OCI-LY7 (cell line): ENCODE results near the gene DTWD2. TPM values are rescaled to one million over a fixed set of nuclear protein-coding genes. Genes with fewer than 3 reads are reported as not detected.
"Not testable (repeated sequence)": the region's sequence is repeated elsewhere in the genome, so short reads cannot be mapped to it uniquely, and the experiment has no call there.

ENCODE experiments used
- BruUV-seq: library from RNA; stranded (reverse); fragments of 400-500 nt; replicated peaks from 2 replicates; lab custom pipeline; 2021; lab: Mats Ljungman, UMichigan
- CTCF ChIA-PET: fragments of 300-600 bp; sonication (Branson Sonifier 250); formaldehyde crosslinking; loops from one replicate; lab custom pipeline; 2022; ENCODE audit warnings: antibody characterized with exemption; ENCODE audit not compliant: unreplicated experiment; lab: Charles Lee
- POLR2A ChIA-PET: fragments of 300-600 bp; sonication (Branson Sonifier 250); formaldehyde crosslinking; loops from one replicate; lab custom pipeline; 2022; ENCODE audit warnings: antibody characterized with exemption; lab: Charles Lee
- DNase-seq: peaks from one replicate; pipeline ENCODE4 v3.0.0-alpha.2; 2015; ENCODE audit warnings: low spot score
- H2AFZ ChIP-seq: fragments of 200-600 bp; sonication (generic), shearing (Covaris generic); 2 replicates; pipeline ENCODE4 v1.6.1; 2014; ENCODE audit warnings: mild to moderate bottlenecking, antibody characterized with exemption, low read length, moderate library complexity
- H3K27ac ChIP-seq: fragments of 200-600 bp; sonication (generic); 2 replicates; pipeline ENCODE4 v1.5.1; 2014; ENCODE audit warnings: mixed run types, low read depth, mild to moderate bottlenecking, moderate library complexity, low read length, inconsistent platforms; ENCODE audit not compliant: poor library complexity, severe bottlenecking
- H3K36me3 ChIP-seq: fragments of 200-600 bp; sonication (generic); 2 replicates; pipeline ENCODE4 v1.6.1; 2014; ENCODE audit warnings: mild to moderate bottlenecking, antibody characterized with exemption, low read length, moderate library complexity, mixed read lengths; ENCODE audit not compliant: insufficient read depth
- H3K4me1 ChIP-seq: fragments of 200-600 bp; sonication (generic); 2 replicates; pipeline ENCODE4 v1.5.1; 2014; ENCODE audit warnings: mild to moderate bottlenecking, low read length; ENCODE audit not compliant: insufficient read depth, poor library complexity, severe bottlenecking
- H3K4me2 ChIP-seq: fragments of 200-600 bp; sonication (generic); 2 replicates; pipeline ENCODE4 v1.6.1; 2014; ENCODE audit warnings: mild to moderate bottlenecking, low read length
- H3K4me3 ChIP-seq: fragments of 200-600 bp; sonication (generic); 2 replicates; pipeline ENCODE4 v1.5.1; 2014; ENCODE audit warnings: mild to moderate bottlenecking, low read depth, low read length; ENCODE audit not compliant: poor library complexity, severe bottlenecking
- H3K79me2 ChIP-seq: fragments of 200-600 bp; sonication (generic); 2 replicates; pipeline ENCODE4 v1.6.1; 2016; ENCODE audit warnings: low read depth, mild to moderate bottlenecking, low read length, moderate library complexity, mixed read lengths; ENCODE audit not compliant: insufficient read depth
- H3K9me2 ChIP-seq: fragments of 200-600 bp; sonication (generic); 2 replicates; pipeline ENCODE4 v1.6.1; 2016; ENCODE audit warnings: mild to moderate bottlenecking, low read length, mixed read lengths; ENCODE audit not compliant: insufficient read depth
- H3K9me3 ChIP-seq: fragments of 200-600 bp; sonication (generic); 2 replicates; pipeline ENCODE4 v1.6.1; 2014; ENCODE audit warnings: mild to moderate bottlenecking, mixed run types, low read length, mixed read lengths
- H4K20me1 ChIP-seq: fragments of 200-600 bp; sonication (generic); 2 replicates; pipeline ENCODE4 v1.6.1; 2014; ENCODE audit warnings: mild to moderate bottlenecking, antibody characterized with exemption, low read length, moderate library complexity, mixed read lengths; ENCODE audit not compliant: insufficient read depth
- CTCF ChIP-seq: fragments of 200-600 bp; sonication (generic); conservative IDR thresholded peaks from 2 replicates; pipeline ENCODE4 v1.5.1; 2014; ENCODE audit warnings: mild to moderate bottlenecking, antibody characterized with exemption, low read length, moderate library complexity, mixed read lengths
- EZH2phosphoT487 ChIP-seq: fragments of 200-600 bp; sonication (generic); IDR thresholded peaks from 2 replicates; pipeline ENCODE4 v1.6.1; 2018; ENCODE audit warnings: low read depth, borderline replicate concordance, mild to moderate bottlenecking, mixed run types, antibody characterized with exemption, low read length, moderate library complexity, mixed read lengths
- intact Hi-C: fragments of 100-400 bp; cut with micrococcal nuclease; formaldehyde crosslinking; loops from one replicate; pipeline ENCODE4 v1.10.0; 2022; ENCODE audit not compliant: unreplicated experiment
- total RNA-seq, 2 experiments: library from RNA; depleted of rRNA in 1 of 2; stranded (reverse); fragments of >200 nt in 1 of 2; shearing (Covaris generic) in 1 of 2; gene quantifications; 2 replicates each; pipeline ENCODE4 v1.2.3, GENCODE V29; 2014 to 2022

Gene DTWD2
- total RNA-seq, 2 experiments from 2014 or later = 4.2 to 6.4 TPM

- ChIA-PET CTCF (no interaction called here), POLR2A (interaction anchor here (0.7 kb wide), 1 partner anchor 9 kb away, joined by 3 read pairs; no protein-coding TSS in a partner anchor)
- H3K9me2 ChIP-seq = no peaks in the 10 kb centered on the region
- TF ChIP-seq EZH2phosphoT487 (no peak), CTCF (no peak)
- no peaks in the 10 kb centered on the region for H4K20me1 ChIP-seq
- H3K4me1 ChIP-seq = no peaks in the 10 kb centered on the region
- DNase-seq = no peak
- no peaks in the 10 kb centered on the region for H3K9me3 ChIP-seq
- H2AFZ ChIP-seq = no peak overlapping the region
- no peak overlapping the region for H3K27ac ChIP-seq
- no peaks in the 10 kb centered on the region for H3K79me2 ChIP-seq
- H3K4me3 ChIP-seq = no peak overlapping the region
- H3K36me3 ChIP-seq = no peaks in the 10 kb centered on the region
- BruUV-seq = no TSS peak
- intact Hi-C loops = no loop called here
- H3K4me2 ChIP-seq = no peak overlapping the region
These were observed 22.5 kb downstream of the DTWD2 start for GRCh38 chr5:118965890-118966289.

GRCh38 chr5:118964970-118965369 lies 23.4 kb downstream of the DTWD2 start:
- H3K79me2 ChIP-seq, H3K4me2 ChIP-seq, CTCF ChIA-PET, intact Hi-C loops, H3K9me2 ChIP-seq, H3K4me1 ChIP-seq, H3K9me3 ChIP-seq, BruUV-seq, H3K27ac ChIP-seq, H3K4me3 ChIP-seq, H3K36me3 ChIP-seq, H4K20me1 ChIP-seq, DNase-seq, POLR2A ChIA-PET, H2AFZ ChIP-seq: not testable (repeated sequence)

GRCh38 chr5:118964388-118964787 lies 24.0 kb downstream of the DTWD2 start:
- POLR2A ChIA-PET, H3K4me2 ChIP-seq, H3K79me2 ChIP-seq, H3K27ac ChIP-seq, H2AFZ ChIP-seq, DNase-seq, H3K4me3 ChIP-seq, H3K9me2 ChIP-seq, BruUV-seq, H3K4me1 ChIP-seq, CTCF ChIA-PET, H3K9me3 ChIP-seq, intact Hi-C loops, H3K36me3 ChIP-seq, H4K20me1 ChIP-seq: not testable (repeated sequence)

DNA sequence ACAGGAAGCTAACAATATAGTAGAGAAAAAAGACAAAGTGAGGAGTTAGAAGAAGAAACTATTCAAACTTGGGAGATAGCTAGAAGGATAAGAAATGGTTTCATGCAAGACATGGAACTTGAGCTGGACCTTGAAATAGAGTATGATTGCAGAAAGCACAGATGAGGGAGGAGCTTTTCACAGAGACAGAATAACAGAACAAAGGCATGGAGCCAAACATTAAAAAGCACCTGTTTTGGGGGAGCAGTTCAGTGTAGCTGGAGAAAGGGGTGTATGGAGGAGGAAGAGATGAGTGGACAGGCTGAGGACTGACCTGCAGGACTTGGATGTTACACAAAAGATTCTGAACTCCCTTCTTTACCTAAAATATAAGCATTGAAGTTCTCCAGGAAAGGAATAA lies 25.2 kb downstream of the DTWD2 start:
- CTCF ChIA-PET = no interaction called here
- no peak overlapping the region for H3K4me2 ChIP-seq
- H3K9me3 ChIP-seq = 0 out of 2 replicates have a peak, but pooled peaks cover 8% of the 10 kb centered on the region
- POLR2A ChIA-PET = interaction anchor here (0.6 kb wide), 1 partner anchor 289 kb away, joined by 4 read pairs; no protein-coding TSS in a partner anchor
- H3K9me2 ChIP-seq = no peaks in the 10 kb centered on the region
- intact Hi-C loops = no loop called here
- TF ChIP-seq CTCF (no peak), EZH2phosphoT487 (no peak)
- H3K4me1 ChIP-seq = no peaks in the 10 kb centered on the region
- DNase-seq = no peak
- H3K27ac ChIP-seq = no peak overlapping the region
- no peaks in the 10 kb centered on the region for H3K79me2 ChIP-seq
- no peak overlapping the region for H2AFZ ChIP-seq
- no peaks in the 10 kb centered on the region for H3K36me3 ChIP-seq
- H4K20me1 ChIP-seq = no peaks in the 10 kb centered on the region
- H3K4me3 ChIP-seq = no peak overlapping the region
- BruUV-seq = no TSS peak
